Ishikawa (cell line): ENCODE measurements around the gene DSPP.

Source experiments
- CEBPB ChIP-seq: IDR thresholded peaks from 2 replicates; pipeline ENCODE4 v1.6.1; 2012
- CREB1 ChIP-seq: IDR thresholded peaks from 2 replicates; pipeline ENCODE4 v1.6.1; 2012; ENCODE audit warnings: low read depth
- EGR1 ChIP-seq: IDR thresholded peaks from 2 replicates; pipeline ENCODE4 v1.6.1; 2012
- EP300 ChIP-seq: IDR thresholded peaks from 2 replicates; pipeline ENCODE4 v1.6.1; 2012; ENCODE audit warnings: borderline replicate concordance
- FOXM1 ChIP-seq: IDR thresholded peaks from 2 replicates; pipeline ENCODE4 v1.6.1; 2012; ENCODE audit warnings: low read depth, borderline replicate concordance
- NFIC ChIP-seq: IDR thresholded peaks from 2 replicates; pipeline ENCODE4 v1.6.1; 2012
- RAD21 ChIP-seq: IDR thresholded peaks from 2 replicates; pipeline ENCODE4 v1.6.1; 2012; ENCODE audit warnings: low read depth
- REST ChIP-seq: IDR thresholded peaks from 2 replicates; pipeline ENCODE4 v1.6.1; 2012; ENCODE audit warnings: low read depth, mild to moderate bottlenecking
- TAF1 ChIP-seq: IDR thresholded peaks from 2 replicates; pipeline ENCODE4 v1.6.1; 2012; ENCODE audit warnings: low read depth, mild to moderate bottlenecking
- TCF12 ChIP-seq: IDR thresholded peaks from 2 replicates; pipeline ENCODE4 v1.6.1; 2012; ENCODE audit warnings: low read depth
- TEAD4 ChIP-seq: IDR thresholded peaks from 2 replicates; pipeline ENCODE4 v1.6.1; 2012
- USF1 ChIP-seq: IDR thresholded peaks from 2 replicates; pipeline ENCODE4 v1.6.1; 2012
- YY1 ChIP-seq: IDR thresholded peaks from 2 replicates; pipeline ENCODE4 v1.6.1; 2012; ENCODE audit warnings: low read depth
- ZBTB7A ChIP-seq: IDR thresholded peaks from 2 replicates; pipeline ENCODE4 v1.6.1; 2012; ENCODE audit warnings: low read depth
- TF ChIP-seq, protein P1 (sequence below): IDR thresholded peaks from 2 replicates; pipeline ENCODE4 v1.6.1; 2012

The DSPP gene

GRCh38 chr4:87616268-87616667, 7.9 kb downstream of the DSPP start:
- TF ChIP-seq, protein P1, sequence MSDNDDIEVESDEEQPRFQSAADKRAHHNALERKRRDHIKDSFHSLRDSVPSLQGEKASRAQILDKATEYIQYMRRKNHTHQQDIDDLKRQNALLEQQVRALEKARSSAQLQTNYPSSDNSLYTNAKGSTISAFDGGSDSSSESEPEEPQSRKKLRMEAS: no peak
- TF ChIP-seq TCF12 (no peak), EGR1 (no peak)

DNA sequence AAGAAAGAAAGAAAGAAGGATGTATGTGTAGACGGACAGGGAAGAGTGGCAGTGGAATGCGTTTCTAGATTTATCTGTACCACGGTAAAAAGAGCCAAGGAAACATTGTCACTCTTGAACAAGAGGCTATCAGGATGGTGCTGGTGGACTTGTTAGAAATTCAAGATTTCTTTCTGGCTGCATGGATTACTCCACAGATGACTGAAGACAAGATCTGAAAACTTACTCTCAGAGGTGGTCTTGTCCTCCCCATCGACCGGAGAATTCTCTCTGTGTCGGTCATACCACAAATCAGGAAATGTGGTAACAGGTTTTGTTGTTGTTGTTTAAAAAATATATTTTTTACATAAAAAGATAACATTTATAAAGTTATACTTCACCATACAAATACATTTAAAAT, 11.8 kb downstream of the DSPP start:
- TF ChIP-seq TAF1: no peak
- TF ChIP-seq TCF12: no peak

DNA sequence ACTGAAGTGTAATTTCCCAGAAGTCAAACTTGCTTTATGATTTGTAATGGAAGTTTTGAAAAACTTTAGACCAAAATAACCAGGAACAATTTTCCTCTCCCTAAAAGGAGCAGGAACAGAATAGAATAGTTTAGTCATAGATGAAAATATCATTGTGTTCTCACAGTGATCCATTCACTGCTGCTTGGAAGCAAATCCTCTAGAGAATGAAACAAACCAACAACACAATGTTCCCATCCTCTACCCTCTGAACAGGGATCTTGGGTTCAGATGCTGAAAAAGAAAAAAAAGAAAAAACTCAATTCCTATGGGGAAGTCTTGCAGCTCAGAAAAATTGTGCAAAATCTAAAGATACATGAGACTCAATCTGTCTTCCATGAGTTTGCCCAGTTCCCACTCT, 12.2 kb downstream of the DSPP start:
- TF ChIP-seq TEAD4 (no peak), CREB1 (no peak), ZBTB7A (no peak), EGR1 (no peak)

GRCh38 chr4:87622303-87622702, 14.0 kb downstream of the DSPP start:
- TF ChIP-seq TEAD4: no peak
- TF ChIP-seq CEBPB: no peak
- TF ChIP-seq RAD21: no peak
- no peak for TF ChIP-seq TCF12
- TF ChIP-seq, protein P1: no peak
- TF ChIP-seq YY1: no peak
- no peak for TF ChIP-seq REST
- TF ChIP-seq TAF1: no peak
- no peak for TF ChIP-seq ZBTB7A
- TF ChIP-seq CREB1: no peak
- no peak for TF ChIP-seq EP300
- TF ChIP-seq USF1: no peak
- TF ChIP-seq NFIC: no peak
- TF ChIP-seq FOXM1: no peak
- no peak for TF ChIP-seq EGR1

DNA sequence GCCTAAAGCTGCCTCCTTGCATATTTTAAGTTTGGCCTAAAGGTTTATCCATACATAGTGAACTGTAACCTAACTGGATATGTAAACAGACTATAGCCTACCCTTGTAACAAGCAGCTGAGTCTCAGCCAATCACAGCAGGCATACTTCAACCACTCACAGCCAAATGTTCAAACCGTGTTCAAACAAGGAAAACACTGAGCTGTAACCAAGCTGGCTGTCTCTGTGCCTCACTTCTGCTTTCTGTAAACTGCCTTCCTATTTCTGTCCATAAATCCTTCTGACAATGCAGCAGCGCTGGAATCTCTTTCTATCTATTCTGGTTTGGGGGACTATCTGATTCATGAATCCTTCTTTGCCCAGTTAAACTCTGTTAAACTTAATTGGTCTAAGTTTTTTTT, 16.4 kb downstream of the DSPP start:
- TF ChIP-seq CEBPB (no peak), USF1 (no peak), YY1 (no peak), EP300 (no peak), REST (no peak), TAF1 (no peak), ZBTB7A (no peak), CREB1 (no peak), EGR1 (no peak), FOXM1 (no peak), RAD21 (no peak), NFIC (no peak), TEAD4 (no peak), TCF12 (no peak)
- TF ChIP-seq, protein P1: no peak

DNA sequence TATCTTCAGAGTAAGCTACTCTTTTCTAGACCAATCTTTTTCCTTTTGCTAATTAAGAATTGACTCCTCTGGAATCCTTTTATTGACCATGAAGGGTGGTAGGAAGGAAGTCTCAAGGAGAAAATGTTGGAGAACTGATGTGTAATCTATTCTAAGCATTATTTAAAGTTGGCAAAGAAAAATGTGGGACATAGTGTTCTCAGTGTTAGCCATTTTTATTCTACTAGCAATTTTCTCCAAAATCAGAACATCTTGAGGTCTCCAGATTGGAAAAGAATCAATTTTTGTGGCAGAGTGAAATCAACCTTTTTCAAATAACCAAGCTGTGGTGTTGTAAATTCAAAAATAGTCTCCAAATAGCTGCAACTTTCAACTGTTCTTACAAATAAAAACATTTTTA, 23.3 kb downstream of the DSPP start:
- TF ChIP-seq RAD21: no peak
- no peak for TF ChIP-seq CEBPB
- no peak for TF ChIP-seq EGR1
- TF ChIP-seq TEAD4: no peak
- no peak for TF ChIP-seq EP300
- no peak for TF ChIP-seq CREB1
- no peak for TF ChIP-seq REST
- TF ChIP-seq TAF1: no peak
- no peak for TF ChIP-seq USF1
- no peak for TF ChIP-seq ZBTB7A
- no peak for TF ChIP-seq YY1
- no peak for TF ChIP-seq TCF12
- TF ChIP-seq NFIC: no peak
- TF ChIP-seq FOXM1: no peak
- TF ChIP-seq, protein P1: no peak
